ENCODE data around the gene HDAC6.
"Not testable (repeated sequence)": the region's sequence is repeated elsewhere in the genome, so short reads cannot be mapped to it uniquely, and the experiment has no call there.

HDAC6 gene

GRCh38 chrX:48824066-48824465, 22.2 kb downstream of the HDAC6 start:
- DNase-seq (ENCODE audit: low read depth in 2 of 2) = no peak

GRCh38 chrX:48826135-48826875, 24.4 kb downstream of the HDAC6 start, which contains the start of gene ERAS:
ERAS (plus strand) TSS chrX:48826513; CDS start chrX:48829124, 2,611 bp downstream.
- no peak for DNase-seq (ENCODE audit: low read depth in 2 of 2)

- DNase-seq (ENCODE audit: low read depth in 2 of 2) = no peak
These were observed 25.2 kb downstream of the HDAC6 start for GRCh38 chrX:48826876-48827653.

GRCh38 chrX:48827654-48827968, 25.7 kb downstream of the HDAC6 start:
- DNase-seq (ENCODE audit: low read depth in 2 of 2) = no peak

GRCh38 chrX:48829016-48829735, 27.3 kb downstream of the HDAC6 start:
- no peak for DNase-seq (ENCODE audit: low read depth in 2 of 2)

- no peak for DNase-seq (ENCODE audit: low read depth in 2 of 2)
These were observed 29.5 kb downstream of the HDAC6 start for GRCh38 chrX:48831136-48831908.

- DNase-seq (ENCODE audit: low read depth in 2 of 2) = no peak
These were observed 30.0 kb downstream of the HDAC6 start for GRCh38 chrX:48831909-48832291.

- no peak for DNase-seq (ENCODE audit: low read depth in 2 of 2)
These were observed 31.8 kb downstream of the HDAC6 start for GRCh38 chrX:48833542-48834138.

- DNase-seq (ENCODE audit: low read depth in 2 of 2) = no peak
These were observed 32.5 kb downstream of the HDAC6 start for GRCh38 chrX:48834383-48834709.

- peak; percentile 6 to 11 for DNase-seq (ENCODE audit: low read depth in 2 of 2)
These were observed 33.9 kb downstream of the HDAC6 start, which contains the start of gene PCSK1N for GRCh38 chrX:48835524-48836329. PCSK1N (minus strand) TSS chrX:48835610; CDS start chrX:48835532, 78 bp downstream.

- no peak for DNase-seq (ENCODE audit: low read depth in 2 of 2)
These were observed 37.8 kb downstream of the HDAC6 start for GRCh38 chrX:48839686-48840085.

GRCh38 chrX:48848847-48849246, 47.0 kb downstream of the HDAC6 start:
- no peak for DNase-seq (ENCODE audit: low read depth in 2 of 2)

- DNase-seq (ENCODE audit: low read depth in 2 of 2) = no peak
These were observed 51.0 kb downstream of the HDAC6 start for GRCh38 chrX:48852857-48853256.

GRCh38 chrX:48853494-48853893, 51.6 kb downstream of the HDAC6 start:
- DNase-seq (ENCODE audit: low read depth in 2 of 2) = not testable (repeated sequence)

GRCh38 chrX:48854121-48854804, 52.4 kb downstream of the HDAC6 start:
- not testable (repeated sequence) for DNase-seq (ENCODE audit: low read depth in 2 of 2)

GRCh38 chrX:48854898-48855297, 53.0 kb downstream of the HDAC6 start:
- DNase-seq (ENCODE audit: low read depth in 2 of 2) = no peak

- no peak for DNase-seq (ENCODE audit: low read depth in 2 of 2)
These were observed 62.3 kb downstream of the HDAC6 start for GRCh38 chrX:48864210-48864609.

GRCh38 chrX:48872017-48872416, 70.2 kb downstream of the HDAC6 start:
- DNase-seq (ENCODE audit: low read depth in 2 of 2) = not testable (repeated sequence)

Data from stimulated activated CD8-positive, alpha-beta memory T cell treated with anti-CD3 and anti-CD28 coated beads, Interleukin-2, amount 100 ng/mL, for 1 hour (primary cell).